HG02938 (cell line): ENCODE data around the gene PI4KB.

ENCODE experiments used
- ATAC-seq: cut with Tn5 transposase; IDR thresholded peaks from one replicate; pipeline ENCODE4 v1.9.1; 2021; ENCODE audit warnings: mild to moderate bottlenecking, moderate library complexity; ENCODE audit not compliant: unreplicated experiment

The PI4KB gene

GRCh38 chr1:151312826-151313225 is 14.4 kb downstream of the PI4KB start:
- ATAC-seq = no peak

DNA sequence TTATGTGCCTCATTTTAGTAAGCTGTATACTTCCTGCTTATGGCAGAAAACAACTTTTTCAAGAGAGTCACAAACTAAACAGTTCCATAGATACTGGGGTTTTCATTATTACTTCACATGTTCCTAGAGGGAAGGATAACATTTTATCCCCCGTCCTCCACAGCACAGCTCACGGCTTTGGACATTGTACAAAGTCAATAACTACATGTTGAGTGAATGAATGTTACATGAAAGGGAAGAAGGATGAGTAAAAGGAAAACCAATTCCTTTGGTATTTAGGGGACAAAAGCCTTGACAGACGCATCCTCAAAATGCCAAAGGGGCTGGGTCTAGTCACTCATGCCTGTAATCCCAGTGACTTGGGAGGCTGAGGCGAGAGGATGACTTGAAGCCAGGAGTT is 14.8 kb downstream of the PI4KB start:
- ATAC-seq = no peak

- ATAC-seq = no peak
Measured at GRCh38 chr1:151311589-151312331, 15.5 kb downstream of the PI4KB start.

- no peak for ATAC-seq
Measured at GRCh38 chr1:151311011-151311410, 16.2 kb downstream of the PI4KB start.

DNA sequence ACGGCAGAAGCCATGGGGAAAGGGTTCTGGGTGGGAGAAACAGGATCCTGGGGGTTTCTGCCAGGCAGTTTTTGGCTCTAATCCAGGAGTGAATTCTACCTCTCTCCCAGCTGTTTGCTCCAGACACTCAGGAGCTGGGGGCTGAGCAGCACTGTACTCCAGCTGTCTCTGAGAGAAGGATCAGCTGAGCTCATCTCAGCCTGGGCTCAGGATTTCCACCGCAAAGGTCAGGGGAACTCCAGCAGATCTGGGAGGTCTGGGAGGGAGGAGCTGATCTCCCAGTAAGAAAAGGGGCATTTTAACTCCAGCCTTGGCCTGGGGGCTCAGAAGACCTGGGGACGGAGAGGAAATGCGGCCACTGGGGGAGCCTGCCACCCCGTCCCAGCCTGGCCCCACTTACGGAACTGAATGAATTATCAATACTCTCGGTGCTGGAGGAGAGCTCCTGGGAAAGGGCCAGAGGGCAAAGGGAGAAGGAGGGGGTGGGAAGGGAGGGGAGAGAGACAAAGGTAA is 17.3 kb downstream of the PI4KB start:
- no peak for ATAC-seq

GRCh38 chr1:151294742-151295462 is 32.3 kb downstream of the PI4KB start:
- no peak for ATAC-seq

DNA sequence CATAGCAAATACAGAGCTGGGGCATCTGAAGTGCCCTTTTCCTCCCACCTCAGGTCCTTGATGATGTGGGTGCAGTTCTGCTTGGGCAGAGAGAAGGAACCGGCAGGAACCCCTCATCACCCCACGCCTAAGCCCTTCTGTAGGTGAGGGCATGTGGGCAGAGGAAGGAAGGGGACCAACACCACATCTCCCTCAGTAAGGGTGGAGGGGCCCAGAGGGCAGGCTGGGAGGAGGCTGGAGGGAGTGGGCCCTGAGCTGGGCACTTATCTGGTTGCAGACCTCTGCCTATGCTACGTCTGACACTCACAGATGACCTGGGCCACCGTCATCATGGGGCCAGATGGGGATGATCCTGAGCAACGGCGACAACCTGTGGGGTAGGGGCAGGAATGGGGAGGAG is 34.1 kb downstream of the PI4KB start:
- no peak for ATAC-seq

- no peak for ATAC-seq
Measured at GRCh38 chr1:151292207-151293030, 34.8 kb downstream of the PI4KB start.

DNA sequence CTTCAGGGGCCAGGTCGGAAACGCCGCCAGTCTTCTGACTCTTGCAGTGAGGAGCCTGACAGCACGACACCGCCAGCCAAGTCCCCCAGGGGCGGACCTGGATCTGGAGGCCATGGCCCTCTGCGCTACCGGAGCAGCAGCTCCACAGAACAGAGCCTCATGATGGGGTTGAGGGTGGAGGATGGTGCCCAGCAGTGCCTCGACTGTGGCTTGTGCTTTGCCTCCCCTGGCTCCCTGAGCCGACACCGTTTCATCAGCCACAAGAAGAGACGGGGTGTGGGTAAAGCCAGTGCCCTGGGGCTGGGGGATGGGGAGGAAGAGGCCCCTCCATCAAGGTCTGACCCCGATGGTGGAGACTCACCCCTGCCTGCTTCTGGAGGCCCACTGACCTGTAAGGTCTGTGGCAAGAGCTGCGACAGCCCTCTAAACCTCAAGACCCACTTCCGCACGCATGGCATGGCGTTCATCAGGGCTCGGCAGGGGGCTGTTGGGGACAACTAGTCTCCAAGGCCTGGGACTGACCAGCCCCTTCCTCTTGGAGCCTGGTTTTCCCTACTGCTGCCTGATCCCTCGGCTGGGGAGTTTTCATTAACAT is 36.4 kb downstream of the PI4KB start:
- ATAC-seq = no peak

GRCh38 chr1:151289991-151290708 is 37.1 kb downstream of the PI4KB start:
- no peak for ATAC-seq

- no peak for ATAC-seq
Measured at GRCh38 chr1:151289080-151289935, 37.9 kb downstream of the PI4KB start.

- no peak for ATAC-seq
Measured at GRCh38 chr1:151288502-151288901, 38.7 kb downstream of the PI4KB start.

GRCh38 chr1:151287767-151288500 is 39.3 kb downstream of the PI4KB start:
- no peak for ATAC-seq

GRCh38 chr1:151287341-151287699 is 39.9 kb downstream of the PI4KB start:
- no peak for ATAC-seq

DNA sequence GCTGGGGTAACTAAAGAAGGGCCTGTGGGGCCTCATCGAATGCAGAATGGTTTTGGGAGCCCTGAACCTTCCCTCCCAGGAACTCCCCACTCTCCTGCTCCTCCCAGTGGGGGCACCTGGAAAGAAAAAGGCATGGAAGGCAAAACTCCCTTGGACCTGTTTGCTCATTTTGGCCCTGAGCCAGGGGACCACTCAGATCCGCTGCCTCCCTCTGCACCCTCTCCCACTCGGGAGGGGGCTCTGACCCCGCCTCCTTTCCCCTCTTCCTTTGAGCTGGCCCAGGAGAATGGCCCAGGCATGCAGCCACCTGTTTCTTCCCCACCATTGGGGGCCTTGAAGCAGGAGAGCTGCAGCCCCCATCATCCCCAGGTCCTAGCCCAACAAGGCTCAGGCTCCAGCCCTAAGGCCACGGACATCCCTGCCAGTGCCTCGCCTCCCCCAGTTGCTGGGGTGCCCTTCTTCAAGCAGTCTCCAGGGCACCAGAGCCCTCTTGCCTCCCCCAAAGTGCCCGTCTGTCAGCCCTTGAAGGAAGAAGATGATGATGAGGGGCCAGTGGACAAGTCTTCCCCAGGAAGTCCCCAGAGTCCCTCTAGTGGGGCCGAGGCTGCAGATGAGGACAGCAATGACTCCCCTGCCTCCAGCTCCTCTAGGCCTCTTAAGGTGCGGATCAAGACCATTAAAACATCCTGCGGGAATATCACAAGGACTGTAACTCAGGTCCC is 40.4 kb downstream of the PI4KB start:
- ATAC-seq = no peak

DNA sequence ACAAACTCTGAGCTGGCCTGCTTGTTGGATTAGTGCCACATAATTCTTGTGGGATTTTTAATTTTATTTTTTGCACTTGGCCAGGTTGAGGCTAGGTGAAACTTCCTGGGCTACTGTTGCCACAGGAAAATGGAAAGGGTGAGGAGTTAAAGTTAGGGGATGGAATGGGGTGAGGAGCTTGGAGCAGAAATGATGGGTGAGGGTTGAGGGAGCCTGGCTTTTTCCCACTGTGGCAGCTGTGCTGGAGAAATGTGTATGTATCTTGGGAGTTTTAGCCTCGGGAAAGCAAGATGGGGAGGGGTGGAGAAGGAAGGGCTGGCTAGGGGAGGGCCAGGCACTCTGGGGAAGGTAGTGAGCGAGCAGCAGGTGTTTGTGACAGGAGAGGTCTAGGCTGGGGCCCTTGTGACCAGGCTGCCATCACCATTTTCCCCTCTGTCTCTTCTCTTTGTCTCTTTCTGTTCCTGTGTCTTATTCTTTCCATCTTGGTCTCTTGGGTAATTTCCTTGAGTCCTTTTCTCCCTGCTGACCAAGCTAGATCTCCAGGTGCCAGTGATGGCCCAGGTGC is 43.1 kb downstream of the PI4KB start:
- no peak for ATAC-seq

- no peak for ATAC-seq
Measured at GRCh38 chr1:151282883-151283725, 44.1 kb downstream of the PI4KB start.
